GM12878 (cell line): Measurements from ENCODE around the gene RFT1. TPM values are rescaled to one million over a fixed set of nuclear protein-coding genes. Genes with fewer than 3 reads are reported as not detected.
A peak's percentile ranks its signal among the peaks of the same experiment; 100 is the strongest.

Experiments used
- ATAC-seq: fragments of 200-7000 bp; cut with Tn5 transposase; 3 replicates; pipeline ENCODE4 v1.9.1; 2020; ENCODE audit warnings: mild to moderate bottlenecking, moderate library complexity
- BruUV-seq: library from RNA; stranded (reverse); fragments of 400-500 nt; replicated peaks from 2 replicates; lab custom pipeline; 2021; lab: Mats Ljungman, UMichigan
- CTCF ChIA-PET: fragments of 300-600 bp; sonication (Branson Sonifier 250); formaldehyde crosslinking; extraction: SDS; loops from one replicate; lab custom pipeline; 2021; ENCODE audit warnings: inconsistent platforms; lab: Yijun Ruan, JAX
- POLR2A ChIA-PET: fragments of 350-600 bp; formaldehyde crosslinking; extraction: SDS; loops from one replicate; lab custom pipeline; 2021; ENCODE audit warnings: inconsistent platforms; lab: Charles Lee
- RAD21 ChIA-PET: fragments of 300-600 bp; sonication (Branson Sonifier 250); formaldehyde crosslinking; loops from one replicate; lab custom pipeline; 2023; ENCODE audit warnings: antibody characterized with exemption; ENCODE audit not compliant: unreplicated experiment; lab: Charles Lee
- SMC1A ChIA-PET: fragments of 300-600 bp; sonication (Branson Sonifier 250); formaldehyde crosslinking; loops from one replicate; lab custom pipeline; 2023; ENCODE audit not compliant: unreplicated experiment, uncharacterized antibody; lab: Charles Lee
- DNase-seq: peaks from one replicate; pipeline ENCODE4 v3.0.0-alpha.2; 2011; ENCODE audit warnings: low read depth, low spot score
- FAIRE-seq: peaks from 3 replicates; lab custom pipeline; 2011; peaks lifted over from hg19 to GRCh38; lab: Jason Lieb, UNC
- H2AFZ ChIP-seq: 2 replicates; pipeline ENCODE4 v1.6.0; 2011; ENCODE audit warnings: low read depth, low read length, control low read depth; ENCODE audit not compliant: control insufficient read depth
- H3K27ac ChIP-seq: 2 replicates; pipeline ENCODE4 v1.5.1; 2011; ENCODE audit warnings: control low read depth; ENCODE audit not compliant: control insufficient read depth, insufficient read depth
- H3K27me3 ChIP-seq, 2 experiments: replicated peaks in 1 of 2; 2 replicates each; pipeline versions ENCODE4 v1.6.0 to v1.6.1; 2011; ENCODE audit warnings: low read length in 1 of 2; ENCODE audit not compliant: control insufficient read depth in 2 of 2, insufficient read depth in 2 of 2
- H3K36me3 ChIP-seq, 2 experiments: 2 replicates each; pipeline ENCODE4 v1.5.1; 2011; ENCODE audit warnings: low read length in 1 of 2; ENCODE audit not compliant: control insufficient read depth in 2 of 2, insufficient read depth in 2 of 2
- H3K4me1 ChIP-seq: 2 replicates; pipeline ENCODE4 v1.6.1; 2011; ENCODE audit warnings: mild to moderate bottlenecking, low read length, moderate library complexity, mixed read lengths; ENCODE audit not compliant: control insufficient read depth, insufficient read depth
- H3K4me2 ChIP-seq: 2 replicates; pipeline ENCODE4 v1.6.0; 2011; ENCODE audit warnings: control low read depth; ENCODE audit not compliant: control insufficient read depth, insufficient read depth
- H3K4me3 ChIP-seq: fragments of 200-600 bp; sonication (generic); 2 replicates; pipeline ENCODE4 v1.5.1; 2016
- H3K79me2 ChIP-seq: 2 replicates; pipeline ENCODE4 v1.6.0; 2011; ENCODE audit warnings: low read length; ENCODE audit not compliant: control insufficient read depth, insufficient read depth
- H3K9ac ChIP-seq: 2 replicates; pipeline ENCODE4 v1.8.0; 2011; ENCODE audit warnings: low read length, control low read depth, mixed read lengths; ENCODE audit not compliant: control insufficient read depth, insufficient read depth
- H3K9me3 ChIP-seq: replicated peaks from 3 replicates; pipeline ENCODE4 v1.5.1; 2011; ENCODE audit warnings: mild to moderate bottlenecking, low read length; ENCODE audit not compliant: control insufficient read depth, insufficient read depth
- H4K20me1 ChIP-seq: 2 replicates; pipeline ENCODE4 v1.6.0; 2011; ENCODE audit not compliant: control insufficient read depth, insufficient read depth
- ATF7 ChIP-seq: fragments of 450-650 bp; IDR thresholded peaks from 2 replicates; pipeline ENCODE4 v1.6.1; 2016; ENCODE audit warnings: low read depth, mild to moderate bottlenecking
- BHLHE40 ChIP-seq, 2 experiments: fragments of 450-650 bp in 1 of 2; IDR thresholded peaks; 2 replicates each; pipeline ENCODE4 v1.6.1; 2011 to 2017; ENCODE audit warnings: low read depth in 2 of 2, borderline replicate concordance in 1 of 2, improper control_type of control experiment in 1 of 2, low read length in 1 of 2, mild to moderate bottlenecking in 1 of 2
- CBX3 ChIP-seq: fragments of 200-600 bp; sonication (generic); IDR thresholded peaks from 2 replicates; pipeline ENCODE4 v1.6.1; 2016; ENCODE audit warnings: low read depth, borderline replicate concordance
- EED ChIP-seq: sonication (generic); IDR thresholded peaks from 2 replicates; pipeline ENCODE4 v1.6.1; 2016; ENCODE audit warnings: antibody characterized with exemption, low read depth
- GATAD2B ChIP-seq: fragments of 450-650 bp; conservative IDR thresholded peaks from 2 replicates; pipeline ENCODE4 v1.6.1; 2017; ENCODE audit warnings: low read depth, mild to moderate bottlenecking, moderate library complexity
- IKZF1 ChIP-seq: fragments of 450-650 bp; conservative IDR thresholded peaks from 2 replicates; pipeline ENCODE4 v1.6.1; 2017; ENCODE audit warnings: antibody characterized with exemption, mild to moderate bottlenecking
- IRF5 ChIP-seq: fragments of 450-650 bp; IDR thresholded peaks from 2 replicates; pipeline ENCODE4 v1.6.1; 2017; ENCODE audit warnings: borderline replicate concordance
- KLF5 ChIP-seq: fragments of 450-650 bp; IDR thresholded peaks from 2 replicates; pipeline ENCODE4 v1.6.1; 2014; ENCODE audit warnings: mild to moderate bottlenecking; ENCODE audit not compliant: partially characterized antibody
- LARP7 ChIP-seq: fragments of 450-650 bp; IDR thresholded peaks from 2 replicates; pipeline ENCODE4 v1.6.1; 2017; ENCODE audit warnings: mild to moderate bottlenecking
- MTA2 ChIP-seq: fragments of 450-650 bp; IDR thresholded peaks from 2 replicates; pipeline ENCODE4 v1.6.1; 2016; ENCODE audit warnings: low read depth, mild to moderate bottlenecking, moderate library complexity
- MXI1 ChIP-seq: fragments of 150-350 bp; IDR thresholded peaks from 2 replicates; pipeline ENCODE4 v1.6.1; 2011; ENCODE audit warnings: low read depth, mild to moderate bottlenecking, inconsistent platforms, low read length, improper control_type of control experiment
- NBN ChIP-seq: fragments of 450-650 bp; IDR thresholded peaks from 2 replicates; pipeline ENCODE4 v1.6.1; 2016
- NKRF ChIP-seq: fragments of 450-650 bp; conservative IDR thresholded peaks from 2 replicates; pipeline ENCODE4 v1.6.1; 2017; ENCODE audit warnings: mild to moderate bottlenecking, moderate library complexity
- NR2C2 ChIP-seq: IDR thresholded peaks from 2 replicates; pipeline ENCODE4 v1.6.1; 2011; ENCODE audit warnings: borderline replicate concordance, low read depth; ENCODE audit not compliant: control insufficient read depth, insufficient read length
- NR2F1 ChIP-seq: fragments of 450-650 bp; conservative IDR thresholded peaks from 2 replicates; pipeline ENCODE4 v1.6.1; 2017; ENCODE audit warnings: mild to moderate bottlenecking
- RAD51 ChIP-seq: fragments of 450-650 bp; IDR thresholded peaks from 2 replicates; pipeline ENCODE4 v1.6.1; 2016; ENCODE audit warnings: moderate library complexity, mild to moderate bottlenecking, inconsistent platforms
- SMAD1 ChIP-seq: fragments of 450-650 bp; IDR thresholded peaks from 2 replicates; pipeline ENCODE4 v1.6.1; 2018; ENCODE audit warnings: mild to moderate bottlenecking, low read depth; ENCODE audit not compliant: partially characterized antibody
- SMAD5 ChIP-seq: IDR thresholded peaks from 2 replicates; pipeline ENCODE4 v1.6.1; 2016; ENCODE audit warnings: antibody characterized with exemption, low read depth
- TARDBP ChIP-seq: IDR thresholded peaks from 2 replicates; pipeline ENCODE4 v1.6.1; 2016; ENCODE audit warnings: borderline replicate concordance
- TBL1XR1 ChIP-seq: IDR thresholded peaks from 2 replicates; pipeline ENCODE4 v1.6.1; 2012; ENCODE audit warnings: low read depth, low read length, improper control_type of control experiment
- YBX1 ChIP-seq: fragments of 450-650 bp; IDR thresholded peaks from 2 replicates; pipeline ENCODE4 v1.6.1; 2016; ENCODE audit warnings: antibody characterized with exemption
- ZNF274 ChIP-seq: IDR thresholded peaks from one replicate; pipeline ENCODE4 v1.8.0; 2011; ENCODE audit not compliant: insufficient read length, insufficient read depth
- ZSCAN29 ChIP-seq: fragments of 450-650 bp; IDR thresholded peaks from 2 replicates; pipeline ENCODE4 v1.6.1; 2017; ENCODE audit warnings: mild to moderate bottlenecking, moderate library complexity
- WGBS: methylation state at CpG from one replicate; pipeline ENCODE4 v1.1.6; 2016; ENCODE audit warnings: low lambda C conversion rate; ENCODE audit not compliant: insufficient replicate concordance, insufficient coverage; ENCODE audit errors: missing lambda C conversion rate; 5-methylcytosine and 5-hydroxymethylcytosine counted together
- in situ Hi-C: fragments of 300-500 bp; cut with MboI; formaldehyde crosslinking; loops from 9 replicates; pipeline ENCODE4 v1.14.3; 2018; ENCODE audit warnings: mixed read lengths
- intact Hi-C: fragments of 100-400 bp; cut with micrococcal nuclease; formaldehyde crosslinking; loops from one replicate; pipeline ENCODE4 v1.14.2; 2022; ENCODE audit not compliant: unreplicated experiment
- polyA plus RNA-seq, 11 experiments: library from polyadenylated mRNA; depleted of rRNA in 4 of 11; unstranded in 6 of 11; stranded (reverse) in 5 of 11; fragments of >200 nt; fragmentation: Nextera tagmentation in 4 of 11; fragmentation: Illumina TruSeq in 1 of 11; extraction: Ambion mirVana in 4 of 11; extraction: Trizol in 1 of 11; gene quantifications; 1 replicate in 1 of 11; 2 replicates in 10 of 11; pipeline versions ENCODE4 v1.2.1 to v1.2.3, GENCODE V29; 2011 to 2016; ENCODE audit warnings: inconsistent platforms in 2 of 11, missing spikeins in 2 of 11, low read depth in 1 of 11
- total RNA-seq, 4 experiments: library from RNA; depleted of rRNA in 3 of 4; stranded (reverse); fragments of >200 nt in 3 of 4; fragmentation: Illumina TruSeq in 1 of 4; extraction: Trizol in 1 of 4; gene quantifications; 2 replicates each; pipeline versions ENCODE4 v1.2.1 to v1.2.3, GENCODE V29; 2013 to 2021

RFT1 gene
- total and polyA plus RNA-seq, 10 of the 15 experiments (the other 5 are each of a cell fraction or from before 2014, with no cell fraction given) = 16.6 to 75.1 (median 34.5) TPM

DNA sequence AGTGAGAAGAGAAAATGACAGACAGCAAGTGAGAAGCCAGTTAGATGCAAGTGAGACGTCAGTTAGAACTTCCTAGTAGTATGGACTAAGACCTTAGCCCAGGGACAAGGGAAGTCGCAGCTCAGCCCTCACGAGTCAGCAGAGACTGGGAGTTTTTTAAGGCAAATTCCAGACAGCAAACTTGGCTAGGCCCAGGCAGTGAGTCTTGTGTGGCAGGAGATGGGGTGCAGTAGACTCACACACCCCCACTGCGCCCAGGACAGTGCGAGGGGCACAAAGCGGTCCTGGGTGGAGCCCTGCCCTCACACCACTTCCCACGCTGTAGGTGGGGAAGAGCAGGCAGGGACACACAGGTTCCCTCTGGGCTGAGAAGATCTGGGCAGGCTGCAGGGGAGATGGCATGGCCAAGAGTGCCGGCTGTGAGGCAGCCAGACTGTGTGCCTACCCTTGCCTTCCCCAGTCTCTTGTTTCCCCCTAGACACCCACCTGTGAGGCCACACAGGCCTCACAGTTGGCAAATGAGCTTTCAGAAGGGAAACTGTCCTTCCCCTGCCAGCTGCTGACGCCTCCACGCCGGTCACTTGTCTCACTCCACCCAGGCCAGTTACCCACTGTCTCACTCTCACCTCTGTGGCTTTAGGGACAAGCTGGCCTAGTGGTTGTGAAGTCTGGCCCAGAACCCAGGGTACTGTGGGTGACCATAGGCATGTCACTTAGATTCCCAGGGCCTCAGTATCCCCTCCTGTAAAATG is 17.1 kb upstream of the RFT1 start:
- Histone ChIP-seq H3K9me3 (no peaks in the 10 kb centered on the region), H3K9ac (no peak overlapping the region), H4K20me1 (no peaks in the 10 kb centered on the region), H3K27ac (no peak overlapping the region), H2AFZ (no peak overlapping the region), H3K36me3 (no peaks in the 10 kb centered on the region), H3K27me3 (no peaks in the 10 kb centered on the region), H3K79me2 (no peaks in the 10 kb centered on the region), H3K4me1 (peaks cover 13% of the 10 kb centered on the region), H3K4me2 (no peak overlapping the region), H3K4me3 (no peak overlapping the region)
- in situ Hi-C loops = no loop called here
- SMC1A ChIA-PET = interaction anchor here (0.8 to 8.6 kb wide), 4 partner anchors 12 to 49 kb away, joined by 3 to 65 read pairs (median 4); partner anchors contain the start of gene PRKCD
- no peak for FAIRE-seq
- RAD21 ChIA-PET = interaction anchor here (0.9 to 2.3 kb wide), 6 partner anchors 12 to 49 kb away, joined by 3 to 8 read pairs (median 5); no protein-coding TSS in a partner anchor
- no TSS peak for BruUV-seq
- POLR2A ChIA-PET = interaction anchor here (0.6 to 3.2 kb wide), 7 partner anchors 10 to 49 kb away, joined by 3 to 14 read pairs (median 4); partner anchors contain the start of gene PRKCD
- no peak for DNase-seq
- WGBS = 55% methylated on average over 11 of the region's 11 CpGs
- peak; percentile 45 for ATAC-seq
- CTCF ChIA-PET = interaction anchor here (0.7 to 6.6 kb wide), 12 partner anchors 10 to 49 kb away, joined by 3 to 63 read pairs (median 4); no protein-coding TSS in a partner anchor
- intact Hi-C loops = no loop called here
- TF ChIP-seq TBL1XR1 = no peak
- no peak for TF ChIP-seq IRF5
- peak; percentile 18; the same call in 1 of the 2 replicates for TF ChIP-seq MTA2
- no peak for TF ChIP-seq YBX1
- no peak for TF ChIP-seq NKRF
- 0 out of 2 replicates have a peak, but pooled peaks have one; percentile 6 for TF ChIP-seq ZSCAN29
- no peak for TF ChIP-seq NBN
- TF ChIP-seq TARDBP = no peak
- no peak for TF ChIP-seq EED
- TF ChIP-seq KLF5 = no peak
- TF ChIP-seq SMAD1 = no peak
- no peak for TF ChIP-seq ZNF274
- peak; percentile 61; the same call in 1 of the 2 replicates for TF ChIP-seq IKZF1
- no peak for TF ChIP-seq BHLHE40 (IDR thresholded peaks at IDR 0.05; ENCODE audit: borderline replicate concordance in 1 of 2, low read depth in 2 of 2, low read length in 1 of 2)
- TF ChIP-seq GATAD2B = peak; percentile 66; the same call in 1 of the 2 replicates
- no peak for TF ChIP-seq SMAD5
- no peak for TF ChIP-seq MXI1
- TF ChIP-seq CBX3 = no peak
- no peak for TF ChIP-seq RAD51
- no peak for TF ChIP-seq ATF7
- no peak for TF ChIP-seq LARP7
- no peak for TF ChIP-seq NR2C2
- peak; percentile 58; the same call in 1 of the 2 replicates for TF ChIP-seq NR2F1
